GM19397 (cell line): ENCODE results near the gene MTMR3.
"Not testable (repeated sequence)": the region's sequence is repeated elsewhere in the genome, so short reads cannot be mapped to it uniquely, and the experiment has no call there.

Source experiments
- ATAC-seq: cut with Tn5 transposase; IDR thresholded peaks from one replicate; pipeline ENCODE4 v1.9.1; 2021; ENCODE audit warnings: mild to moderate bottlenecking, moderate library complexity; ENCODE audit not compliant: unreplicated experiment

Gene MTMR3

DNA sequence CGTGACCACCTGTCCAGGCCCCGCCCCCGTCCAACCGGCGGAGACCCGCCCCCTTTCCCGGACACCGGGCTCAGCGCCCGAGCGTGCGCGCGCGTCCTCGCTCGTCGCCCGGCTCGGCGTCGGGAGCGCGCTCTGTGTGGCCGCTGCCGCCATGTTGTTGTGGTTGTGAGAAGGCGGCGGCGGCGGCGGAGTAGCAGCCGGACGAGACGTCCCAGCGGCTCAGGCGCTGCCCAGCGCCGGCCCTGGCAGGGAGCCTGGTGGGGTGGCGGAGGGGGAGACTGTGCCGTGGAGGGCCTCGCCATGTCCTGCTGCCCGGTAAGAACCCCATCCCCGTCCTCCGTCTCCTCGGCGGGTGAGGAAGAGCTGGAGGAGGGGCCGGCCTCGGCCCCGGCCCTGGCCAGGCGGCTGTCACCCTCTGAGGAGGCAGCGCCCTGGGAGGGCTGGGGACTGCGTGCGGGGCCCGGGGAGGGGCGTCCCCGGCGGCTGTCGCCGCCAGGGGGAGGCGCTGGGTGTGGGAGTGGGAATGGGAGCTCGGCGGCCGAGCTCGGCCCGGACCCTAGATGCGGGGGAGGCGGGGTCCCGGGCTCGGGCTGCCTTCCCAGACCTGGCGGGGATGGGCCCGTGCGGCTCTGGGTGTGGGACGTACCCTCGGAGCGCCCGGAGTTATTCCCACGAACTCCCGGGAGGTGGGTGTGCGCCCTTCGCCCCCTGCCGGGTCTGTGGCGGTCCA is at the start of gene MTMR3:
Gene MTMR3 (plus strand): TSS at position 130 of the 730 bp plus-strand sequence. CDS start 87,886 bp downstream, outside the sequence.
- peak; percentile 68 for ATAC-seq

DNA sequence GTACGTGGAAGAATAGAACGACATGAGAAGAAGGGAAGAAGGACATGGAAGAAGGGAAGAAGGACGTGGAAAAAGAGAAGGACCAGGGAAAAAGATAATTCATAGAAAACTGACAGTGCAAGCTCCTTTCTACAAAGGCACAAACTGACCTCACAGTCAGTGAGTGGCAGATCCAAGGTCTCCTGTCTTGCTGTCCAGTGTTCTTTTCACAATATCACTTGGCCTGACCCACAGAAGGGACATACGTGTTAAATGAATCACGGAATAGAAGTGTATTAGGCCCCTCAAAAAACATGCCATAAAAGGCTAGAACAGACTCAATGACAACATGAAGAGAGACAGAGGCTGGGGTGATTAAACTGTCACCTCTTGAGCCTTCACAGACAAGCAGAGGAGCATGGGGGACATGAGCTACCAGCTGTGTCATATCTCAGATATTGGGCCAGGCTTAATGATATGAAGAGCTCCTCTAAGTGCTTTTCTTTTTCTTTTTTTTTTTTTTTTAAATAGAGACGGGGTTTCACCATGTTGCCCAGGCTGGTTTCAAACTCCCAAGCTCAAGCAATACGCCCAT is 49.5 kb upstream of the MTMR3 start:
- no peak for ATAC-seq

GRCh38 chr22:29834046-29834445 is 48.9 kb upstream of the MTMR3 start:
- ATAC-seq = no peak

DNA sequence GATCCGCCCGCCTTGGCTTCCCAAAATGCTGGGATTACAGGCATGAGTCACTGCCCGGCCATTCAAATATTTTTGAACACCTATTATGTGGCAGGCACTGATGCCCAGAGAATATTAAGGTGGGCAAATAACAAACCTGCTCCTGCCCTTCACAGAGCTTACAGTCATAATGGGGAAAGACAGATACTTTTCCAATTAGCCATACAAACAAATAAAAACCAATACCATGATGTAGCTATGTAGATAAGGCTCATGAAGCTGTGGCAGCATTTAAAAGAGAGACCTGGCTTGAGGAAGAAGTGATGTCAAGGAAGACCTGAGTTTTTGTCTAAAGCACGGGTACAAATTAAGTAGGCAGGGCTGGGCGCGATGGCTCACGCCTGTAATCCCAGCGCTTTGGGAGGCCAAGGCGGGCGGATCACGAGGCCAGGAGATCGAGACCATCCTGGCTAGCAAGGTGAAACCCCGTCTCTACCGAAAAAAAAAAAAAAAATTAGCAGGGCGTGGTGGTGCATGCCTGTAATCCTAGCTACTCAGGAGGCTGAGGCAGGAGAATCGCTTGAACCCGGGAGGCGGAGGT is 46.1 kb upstream of the MTMR3 start:
- ATAC-seq = not testable (repeated sequence)

DNA sequence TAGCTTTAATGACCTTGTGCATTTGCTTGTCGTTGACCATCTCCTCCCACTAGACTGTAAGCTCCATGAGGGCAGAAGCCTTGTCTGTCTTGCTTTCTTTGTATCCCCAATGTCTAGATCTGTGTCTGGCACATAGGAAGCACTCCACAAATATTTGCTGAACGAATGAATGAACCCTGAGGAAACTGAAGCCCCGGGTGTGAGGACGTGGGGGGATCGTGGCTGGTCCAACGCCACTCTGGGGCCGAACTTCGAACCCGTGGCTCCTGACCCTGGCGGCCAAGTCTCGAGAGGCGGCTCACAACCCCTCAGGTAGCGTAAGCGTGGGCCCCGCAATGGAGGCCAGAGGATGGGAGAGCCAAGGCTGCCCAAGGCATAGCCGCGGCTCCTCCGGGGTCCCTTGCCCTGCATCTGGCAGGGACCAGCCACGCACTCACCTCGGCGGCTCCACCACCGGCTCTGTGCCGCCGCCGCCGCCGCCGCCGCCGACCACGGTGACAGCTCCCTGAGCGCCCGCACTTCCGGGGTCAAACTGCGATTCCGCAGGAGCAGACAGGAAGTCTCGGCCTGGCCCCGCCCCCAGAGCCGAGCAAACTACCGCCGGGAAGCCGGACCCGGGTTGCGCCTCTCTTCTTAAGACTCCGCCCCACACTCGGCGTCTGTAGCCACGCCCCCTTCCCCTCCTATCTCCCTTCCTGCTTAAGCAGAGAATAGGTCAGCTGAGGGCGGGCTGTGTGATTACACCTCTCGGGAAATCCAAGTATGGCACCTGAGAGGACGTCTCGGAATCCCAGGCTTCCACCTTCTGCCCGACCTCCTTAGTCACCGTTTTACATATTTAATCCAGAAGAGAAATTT is 45.0 kb upstream of the MTMR3 start, which contains the start of gene ASCC2:
Gene ASCC2 (minus strand): TSS at position 534 of the 858 bp plus-strand sequence. CDS start 5,949 bp downstream, outside the sequence.
- peak; percentile 95 for ATAC-seq

GRCh38 chr22:29838599-29838956 is 44.4 kb upstream of the MTMR3 start:
- ATAC-seq = no peak

GRCh38 chr22:29839039-29839438 is 43.9 kb upstream of the MTMR3 start:
- ATAC-seq = no peak

DNA sequence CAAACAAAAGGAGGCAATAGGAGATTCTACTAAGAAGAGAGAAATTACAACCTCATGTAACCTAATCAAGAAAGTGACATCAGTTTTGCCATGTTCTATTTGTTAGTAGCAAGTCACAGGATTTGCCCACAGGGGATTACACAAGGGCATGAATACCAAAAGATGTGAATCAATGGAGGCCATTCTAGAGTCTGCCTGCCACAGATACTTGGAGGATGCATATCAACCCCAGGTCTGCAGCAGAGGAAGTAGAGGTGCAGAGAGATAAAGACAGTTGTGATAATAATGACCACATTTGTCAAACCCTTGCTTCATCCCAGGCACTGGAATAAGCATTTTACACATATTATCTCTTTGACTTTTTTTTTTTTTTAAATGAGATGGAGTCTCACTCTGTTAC is 42.5 kb upstream of the MTMR3 start:
- ATAC-seq = no peak

DNA sequence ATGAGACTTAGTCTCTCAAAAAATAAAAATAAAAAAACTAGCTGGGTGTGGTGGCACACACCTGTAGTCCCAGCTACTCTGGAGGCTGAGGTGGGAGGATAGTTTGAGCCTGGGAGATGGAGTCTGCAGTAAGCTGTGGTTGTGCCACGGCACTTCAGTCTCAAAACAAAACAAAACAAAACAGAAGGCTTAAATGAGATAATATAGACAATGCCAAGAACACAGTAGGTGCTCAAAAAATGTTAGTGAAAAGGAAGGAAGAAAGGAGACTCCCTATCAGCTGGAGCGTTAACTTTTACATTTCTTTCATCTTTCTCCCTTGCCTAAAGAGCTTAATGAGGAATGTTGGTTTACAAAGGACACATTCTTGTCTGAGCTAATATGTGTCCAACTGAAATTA is 40.8 kb upstream of the MTMR3 start:
- no peak for ATAC-seq

DNA sequence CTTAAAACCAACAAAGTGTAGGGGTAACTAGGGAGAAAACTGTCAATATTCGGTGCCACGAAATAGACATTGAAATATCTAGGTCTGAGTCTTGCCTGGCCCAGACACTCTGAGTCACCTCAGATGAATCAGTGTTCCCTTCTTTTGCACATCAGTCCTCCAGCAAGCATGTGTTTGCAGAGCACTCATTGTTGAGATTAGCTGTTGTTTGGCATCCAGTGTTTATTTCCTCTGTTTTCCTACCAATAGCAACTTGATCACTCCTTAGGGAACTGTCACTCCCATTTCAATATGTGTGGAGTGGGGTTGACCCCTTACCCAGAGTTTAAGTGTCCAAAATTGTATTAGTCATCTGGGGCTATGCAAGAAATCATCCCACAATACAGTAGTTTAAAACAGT is 40.2 kb upstream of the MTMR3 start:
- no peak for ATAC-seq

GRCh38 chr22:29846290-29846689 is 36.7 kb upstream of the MTMR3 start:
- no peak for ATAC-seq

GRCh38 chr22:29848111-29848510 is 34.9 kb upstream of the MTMR3 start:
- no peak for ATAC-seq

DNA sequence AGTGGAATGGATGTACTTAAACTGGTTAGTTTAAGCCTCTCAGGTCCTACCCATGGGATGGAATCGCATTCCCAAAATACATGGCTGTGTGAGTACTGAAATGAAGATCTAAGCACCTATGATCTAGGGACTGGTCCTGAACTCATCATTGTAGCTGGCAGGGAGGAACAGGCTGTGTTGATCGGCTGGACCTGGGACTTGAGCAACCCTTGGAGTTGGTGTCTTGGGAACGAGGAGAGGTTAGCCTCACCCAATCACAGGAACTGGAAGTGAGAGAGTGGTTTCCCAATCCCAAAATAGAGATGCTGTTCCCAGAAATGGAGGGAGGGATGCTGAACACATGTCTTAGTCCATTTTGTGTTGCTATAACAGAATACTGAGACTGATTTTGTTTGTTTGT is 28.5 kb upstream of the MTMR3 start:
- no peak for ATAC-seq

GRCh38 chr22:29855611-29856181 is 27.3 kb upstream of the MTMR3 start:
- no peak for ATAC-seq

DNA sequence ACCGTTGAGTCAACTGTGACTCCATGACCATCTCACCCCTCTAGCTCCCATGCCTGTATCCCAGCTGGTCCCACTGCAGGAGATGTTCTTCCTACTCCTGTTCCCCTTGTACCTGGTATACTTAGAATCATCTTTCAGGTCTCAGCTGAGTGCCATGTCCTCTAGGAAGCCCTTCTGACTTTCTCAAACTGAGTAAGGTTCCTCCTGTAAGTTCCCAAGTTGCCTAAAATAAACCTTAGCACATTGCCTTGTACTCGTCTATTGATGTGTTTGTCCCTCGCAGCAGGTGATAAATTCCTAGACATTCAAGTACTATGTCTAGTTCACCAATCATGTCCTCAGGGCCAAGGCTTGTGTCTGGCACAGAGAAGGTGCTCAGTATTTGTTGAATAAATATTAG is 26.5 kb upstream of the MTMR3 start:
- ATAC-seq = no peak

DNA sequence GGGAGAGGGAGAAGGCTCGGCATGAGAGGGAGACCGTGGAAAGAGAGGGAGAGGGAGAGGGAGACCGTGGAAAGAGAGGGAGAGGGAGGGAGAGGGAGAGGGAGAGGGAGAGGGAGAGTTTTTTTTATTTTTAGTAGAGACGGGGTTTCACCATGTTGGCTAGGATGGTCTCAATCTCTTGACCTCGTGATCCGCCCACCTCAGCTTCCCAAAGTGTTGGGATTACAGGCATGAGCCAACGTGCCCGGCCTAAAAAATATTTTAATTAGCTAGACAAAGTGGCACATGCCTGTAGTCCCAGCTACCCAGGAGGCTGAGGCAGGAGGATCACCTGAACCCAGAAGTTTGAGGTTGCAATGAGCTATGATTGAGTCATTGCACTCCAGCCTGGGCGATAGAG is 23.9 kb upstream of the MTMR3 start:
- ATAC-seq = not testable (repeated sequence)

DNA sequence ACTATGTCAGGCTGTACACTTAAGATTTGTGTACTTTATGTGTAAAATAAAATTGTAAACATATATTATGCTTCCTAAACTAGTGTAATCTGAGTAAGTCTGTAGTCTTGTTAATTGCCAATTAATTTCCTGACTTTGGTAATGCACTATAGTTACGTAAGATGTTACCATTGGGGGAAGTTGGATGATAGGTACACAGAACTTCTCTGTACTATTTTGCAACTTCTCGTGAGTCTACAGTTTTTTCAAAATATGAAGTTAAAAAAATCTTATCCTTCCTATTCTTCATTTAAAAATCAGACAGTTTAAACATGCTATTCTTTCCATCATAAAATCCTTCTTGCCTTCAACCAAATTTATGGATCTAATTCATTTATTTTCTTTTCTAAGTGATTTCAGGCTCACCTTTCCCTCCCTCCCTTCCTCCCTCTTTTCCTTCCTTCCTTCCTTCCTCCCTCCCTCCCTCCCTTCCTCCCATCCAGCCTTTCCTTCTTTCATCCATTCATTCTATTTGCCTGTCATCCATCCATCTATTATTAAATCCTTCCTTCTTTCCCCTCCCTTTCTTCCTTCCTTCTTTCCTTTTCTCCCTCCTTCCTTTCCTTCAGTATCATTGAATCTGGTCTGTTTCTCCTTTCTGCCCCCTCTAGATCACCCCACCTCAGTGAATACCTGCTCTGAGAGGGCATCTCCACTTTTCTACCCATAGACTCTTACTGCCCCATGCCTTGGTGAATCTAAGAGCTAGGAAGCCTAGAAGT is 22.8 kb upstream of the MTMR3 start:
- no peak for ATAC-seq

DNA sequence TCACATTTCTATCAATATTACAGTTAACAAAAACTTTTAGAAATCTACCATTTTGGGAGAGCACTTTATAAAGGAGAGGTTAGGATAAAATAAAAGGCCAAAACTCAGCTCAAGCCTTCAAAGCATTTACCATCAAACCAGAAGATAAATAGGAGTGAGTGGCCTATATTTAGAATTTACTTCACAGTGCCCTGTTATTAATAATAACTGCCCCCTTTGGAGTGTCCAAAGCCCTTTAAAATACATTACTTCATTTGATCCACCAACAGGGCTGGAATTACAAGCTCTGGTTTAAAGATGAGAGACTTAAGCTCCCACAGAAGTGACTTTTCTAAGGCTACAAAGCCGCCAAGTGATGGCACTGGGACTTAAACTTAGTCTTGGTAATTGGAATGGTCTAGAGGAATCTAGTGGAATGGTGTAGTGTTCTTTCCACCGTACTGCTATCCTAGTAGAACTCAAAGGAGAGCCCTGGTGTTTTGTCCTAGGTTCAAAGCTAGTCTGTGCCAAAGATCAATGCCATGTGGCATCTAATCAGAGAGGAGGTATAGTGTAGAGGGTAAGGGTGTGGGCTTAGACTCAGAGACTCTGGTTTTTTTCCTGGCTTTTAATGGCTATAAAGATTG is 21.2 kb upstream of the MTMR3 start:
- no peak for ATAC-seq

DNA sequence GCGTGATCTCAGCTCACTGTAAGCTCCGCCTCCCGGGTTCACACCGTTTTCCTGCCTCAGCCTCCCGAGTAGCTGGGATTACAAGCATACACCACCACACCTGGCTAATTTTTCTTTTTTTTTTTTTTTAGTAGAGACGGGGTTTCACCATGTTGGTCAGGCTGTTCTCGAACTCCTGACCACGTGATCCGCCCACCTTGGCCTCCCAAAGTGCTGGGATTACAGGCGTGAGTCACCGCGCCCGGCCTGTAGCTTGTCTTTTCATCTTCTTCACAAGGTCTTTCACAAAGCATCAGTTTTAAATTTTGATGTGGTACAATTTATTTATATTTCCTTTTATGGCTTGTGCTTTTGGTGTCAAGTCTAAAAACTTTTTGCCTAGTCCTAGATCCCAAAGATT is 17.4 kb upstream of the MTMR3 start:
- ATAC-seq = not testable (repeated sequence)

- ATAC-seq = no peak
Observed at GRCh38 chr22:29867260-29867659, 15.7 kb upstream of the MTMR3 start.
